Astrocyte (in vitro differentiated cells and primary cell): ENCODE measurements around the gene PALLD.

ENCODE experiments used
- CTCF ChIP-seq: IDR thresholded peaks from 2 replicates; pipeline ENCODE4 v1.5.1; 2011; ENCODE audit warnings: low read depth, mild to moderate bottlenecking, inconsistent platforms, low read length, moderate library complexity; ENCODE audit not compliant: insufficient read depth
- EZH2 ChIP-seq: IDR thresholded peaks from 2 replicates; pipeline ENCODE4 v1.6.1; 2012; ENCODE audit warnings: mild to moderate bottlenecking, low read length, inconsistent platforms; ENCODE audit not compliant: insufficient read depth

GRCh38 chr4:168538632-168539031 is 41.8 kb downstream of the PALLD start:
- no peak for TF ChIP-seq CTCF
- no peak for TF ChIP-seq EZH2
